ENCODE data around the gene TULP3.
A peak's percentile ranks its signal among the peaks of the same experiment; 100 is the strongest.

The TULP3 gene

DNA sequence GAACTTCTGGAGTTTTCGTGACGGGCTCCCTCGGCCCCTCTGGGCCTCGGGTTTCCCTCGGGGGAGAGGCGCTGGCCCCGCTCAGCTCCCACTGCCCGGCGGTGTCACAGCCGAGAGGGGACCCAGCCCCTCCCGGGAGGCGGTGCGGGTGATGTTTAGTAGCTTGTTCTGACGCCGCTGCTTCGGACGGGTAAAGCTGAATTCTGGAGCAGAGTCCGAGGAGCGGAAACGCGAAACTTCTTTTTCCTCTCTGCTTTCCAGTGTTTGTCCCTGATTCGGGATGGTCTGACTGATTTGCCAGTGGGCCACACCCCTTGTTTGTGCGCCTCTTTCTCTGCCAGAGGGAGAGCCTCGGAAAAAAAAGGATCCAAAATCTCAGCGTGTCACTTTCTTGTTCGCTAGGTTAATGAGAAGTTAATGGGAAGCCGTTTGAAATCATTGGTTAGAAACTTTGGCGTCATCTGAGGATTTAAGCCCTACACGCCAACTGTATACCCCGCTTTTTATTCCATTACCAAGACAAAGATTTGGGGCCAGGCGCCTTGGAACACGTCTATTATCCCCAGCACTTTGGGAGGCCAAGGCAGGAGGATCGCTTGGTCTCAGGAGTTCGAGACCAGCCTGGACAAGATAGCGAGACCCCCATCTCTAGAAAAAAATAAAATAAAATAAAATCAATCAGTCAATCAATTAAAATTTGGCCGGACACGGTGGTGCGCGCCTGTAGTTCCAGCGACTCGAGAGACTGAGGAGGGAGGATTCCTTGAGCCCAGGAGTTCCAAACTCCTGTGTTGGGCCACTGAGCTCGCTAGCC lies 756 bp downstream of the TULP3 start:
- peak overlapping the region; percentile 91 for H3K4me3 ChIP-seq (ENCODE audit: control insufficient read depth, low read depth, low read length)
- DNase-seq (ENCODE audit: low read depth) = peak; percentile 79
- TF ChIP-seq, protein P1, sequence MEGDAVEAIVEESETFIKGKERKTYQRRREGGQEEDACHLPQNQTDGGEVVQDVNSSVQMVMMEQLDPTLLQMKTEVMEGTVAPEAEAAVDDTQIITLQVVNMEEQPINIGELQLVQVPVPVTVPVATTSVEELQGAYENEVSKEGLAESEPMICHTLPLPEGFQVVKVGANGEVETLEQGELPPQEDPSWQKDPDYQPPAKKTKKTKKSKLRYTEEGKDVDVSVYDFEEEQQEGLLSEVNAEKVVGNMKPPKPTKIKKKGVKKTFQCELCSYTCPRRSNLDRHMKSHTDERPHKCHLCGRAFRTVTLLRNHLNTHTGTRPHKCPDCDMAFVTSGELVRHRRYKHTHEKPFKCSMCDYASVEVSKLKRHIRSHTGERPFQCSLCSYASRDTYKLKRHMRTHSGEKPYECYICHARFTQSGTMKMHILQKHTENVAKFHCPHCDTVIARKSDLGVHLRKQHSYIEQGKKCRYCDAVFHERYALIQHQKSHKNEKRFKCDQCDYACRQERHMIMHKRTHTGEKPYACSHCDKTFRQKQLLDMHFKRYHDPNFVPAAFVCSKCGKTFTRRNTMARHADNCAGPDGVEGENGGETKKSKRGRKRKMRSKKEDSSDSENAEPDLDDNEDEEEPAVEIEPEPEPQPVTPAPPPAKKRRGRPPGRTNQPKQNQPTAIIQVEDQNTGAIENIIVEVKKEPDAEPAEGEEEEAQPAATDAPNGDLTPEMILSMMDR (conservative IDR thresholded peaks at IDR 0.05; ENCODE audit: control insufficient read depth, insufficient read depth, low read depth, low read length) = no peak

DNA sequence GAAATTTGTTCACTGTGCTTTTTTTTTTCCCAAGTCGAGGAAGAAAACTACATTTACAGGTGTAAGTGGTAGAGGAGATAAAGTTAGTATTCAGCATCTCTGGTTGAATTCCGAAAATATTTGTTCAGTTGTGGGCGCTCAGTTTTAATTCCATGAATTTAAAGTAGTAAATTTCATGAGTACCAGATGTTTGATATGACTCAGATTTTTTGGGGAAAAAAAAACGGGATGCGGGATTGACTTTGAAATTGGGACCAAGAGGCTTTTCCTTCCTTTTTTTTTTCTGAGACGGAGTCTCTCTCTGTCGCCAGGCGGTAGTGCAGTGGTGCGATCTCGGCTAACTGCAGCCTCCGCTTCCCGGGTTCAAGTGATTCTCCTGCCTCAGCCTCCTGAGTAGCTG lies 1.6 kb downstream of the TULP3 start:
- TF ChIP-seq, protein P1 (conservative IDR thresholded peaks at IDR 0.05; ENCODE audit: control insufficient read depth, insufficient read depth, low read depth, low read length) = no peak
- peak; percentile 82 for DNase-seq (ENCODE audit: low read depth)
- H3K4me3 ChIP-seq (ENCODE audit: control insufficient read depth, low read depth, low read length) = peak overlapping the region; percentile 91

DNA sequence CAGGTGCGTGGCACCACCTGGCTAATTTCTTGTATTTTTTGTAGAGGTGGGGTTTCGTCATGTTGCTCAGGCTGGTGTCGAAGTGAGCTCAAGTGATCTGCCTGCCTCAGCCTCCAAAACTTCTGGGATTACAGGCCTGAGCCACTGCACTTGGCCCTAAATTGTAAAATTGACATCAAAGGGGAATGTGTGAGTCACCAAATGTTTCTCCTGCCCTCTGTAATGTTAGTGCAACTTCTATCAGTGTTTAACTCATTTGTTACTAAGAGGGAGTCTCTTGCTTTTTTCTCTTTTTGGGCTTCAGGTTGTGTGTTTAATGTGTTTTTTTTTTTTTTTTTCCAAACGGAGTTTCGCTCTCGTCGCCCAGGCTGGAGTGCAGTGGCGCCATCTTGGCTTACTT lies 2.3 kb downstream of the TULP3 start:
- peak; percentile 96 for DNase-seq (ENCODE audit: low read depth)
- TF ChIP-seq, protein P1 (conservative IDR thresholded peaks at IDR 0.05; ENCODE audit: control insufficient read depth, insufficient read depth, low read depth, low read length) = no peak
- H3K4me3 ChIP-seq (ENCODE audit: control insufficient read depth, low read depth, low read length) = peak overlapping the region; percentile 35

DNA sequence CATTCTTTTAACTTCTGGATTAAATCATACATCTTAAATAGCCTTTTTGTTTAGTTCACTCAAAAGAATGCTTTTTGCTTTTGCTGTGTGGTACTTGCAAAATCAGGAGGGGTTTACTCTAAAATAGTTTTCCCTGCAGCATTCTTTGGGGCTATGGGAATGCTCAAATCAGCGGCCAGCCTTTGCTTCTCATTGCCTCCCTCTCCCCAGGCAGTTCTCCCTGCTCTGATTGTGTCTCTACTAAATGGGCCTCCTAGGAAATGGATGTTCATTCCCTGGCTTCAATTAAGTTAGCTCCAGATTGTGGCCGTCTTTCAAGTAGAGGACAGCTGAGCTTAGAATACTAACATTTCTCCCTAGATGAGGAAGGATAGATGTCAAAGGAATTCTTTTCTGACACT lies 4.4 kb downstream of the TULP3 start:
- no peak for DNase-seq (ENCODE audit: low read depth)
- TF ChIP-seq, protein P1 (conservative IDR thresholded peaks at IDR 0.05; ENCODE audit: control insufficient read depth, insufficient read depth, low read depth, low read length) = no peak
- no peak overlapping the region for H3K4me3 ChIP-seq (ENCODE audit: control insufficient read depth, low read depth, low read length)

DNA sequence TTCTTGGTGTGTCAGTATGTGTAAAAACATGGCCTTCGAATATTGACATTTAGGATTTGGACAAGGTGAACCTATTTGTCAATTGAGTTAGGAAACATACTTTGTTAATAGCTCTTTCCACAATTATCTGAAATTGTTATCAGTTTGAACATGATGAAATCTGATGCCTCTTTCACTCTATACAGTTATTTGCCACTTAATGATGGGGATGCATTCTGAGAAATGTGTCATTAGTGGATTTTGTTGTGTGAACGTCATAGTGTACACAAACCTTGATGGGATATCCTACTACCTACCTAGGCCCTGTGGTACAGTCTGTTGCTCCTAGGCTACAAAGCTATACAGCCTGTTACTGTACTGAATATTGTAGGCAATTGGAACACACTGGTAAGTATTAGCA lies 4.8 kb downstream of the TULP3 start:
- no peak overlapping the region for H3K4me3 ChIP-seq (ENCODE audit: control insufficient read depth, low read depth, low read length)
- TF ChIP-seq, protein P1 (conservative IDR thresholded peaks at IDR 0.05; ENCODE audit: control insufficient read depth, insufficient read depth, low read depth, low read length) = no peak
- peak; percentile 45 for DNase-seq (ENCODE audit: low read depth)

DNA sequence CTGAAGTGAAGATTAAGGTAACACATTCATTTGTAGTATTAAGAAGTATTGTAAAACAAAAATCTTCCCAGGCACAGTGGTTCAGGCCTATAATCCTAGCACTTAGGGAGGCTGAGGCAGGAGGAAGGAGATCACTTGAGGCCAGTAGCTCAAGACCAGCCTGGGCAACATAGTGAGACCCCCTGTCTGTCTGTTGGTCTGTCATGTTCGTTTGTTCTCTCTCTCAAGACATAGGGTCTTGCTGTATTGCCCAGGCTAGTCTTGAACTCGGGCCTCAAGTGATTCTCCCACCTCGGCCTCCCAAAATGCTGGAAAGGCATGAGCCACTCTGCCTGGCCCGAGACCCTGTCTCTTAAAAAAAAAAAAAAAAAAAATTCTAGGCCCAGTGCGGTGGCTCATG lies 6.7 kb downstream of the TULP3 start:
- no peak for DNase-seq (ENCODE audit: low read depth)
- TF ChIP-seq, protein P1 (conservative IDR thresholded peaks at IDR 0.05; ENCODE audit: control insufficient read depth, insufficient read depth, low read depth, low read length) = no peak
- H3K4me3 ChIP-seq (ENCODE audit: control insufficient read depth, low read depth, low read length) = no peak overlapping the region
